Stimulated activated CD4-positive, alpha-beta T cell treated with anti-CD3 and anti-CD28 coated beads, TNF-alpha, amount 100 ng/mL, for 24 hours (primary cell): ENCODE data around the gene CSMD2.
"Not testable (repeated sequence)": the region's sequence is repeated elsewhere in the genome, so short reads cannot be mapped to it uniquely, and the experiment has no call there.

Experiments
- DNase-seq, 3 experiments: peaks; one replicate each; pipeline ENCODE4 v3.0.0-alpha.2; 2020; ENCODE audit warnings: low read depth in 3 of 3

Gene CSMD2

GRCh38 chr1:33560680-33561079 lies 604.4 kb downstream of the CSMD2 start:
- no peak for DNase-seq

GRCh38 chr1:33548721-33549120 lies 616.3 kb downstream of the CSMD2 start:
- DNase-seq, result no peak

GRCh38 chr1:33548319-33548718 lies 616.7 kb downstream of the CSMD2 start:
- no peak for DNase-seq

GRCh38 chr1:33547576-33547975 lies 617.5 kb downstream of the CSMD2 start:
- DNase-seq, result no peak

GRCh38 chr1:33541966-33542365 lies 623.1 kb downstream of the CSMD2 start:
- DNase-seq, result no peak

- DNase-seq, result no peak
Measured at GRCh38 chr1:33537885-33538284, 627.1 kb downstream of the CSMD2 start.

GRCh38 chr1:33535334-33535733 lies 629.7 kb downstream of the CSMD2 start:
- DNase-seq, result no peak

GRCh38 chr1:33532936-33533335 lies 632.1 kb downstream of the CSMD2 start:
- DNase-seq, result no peak

GRCh38 chr1:33532250-33532649 lies 632.8 kb downstream of the CSMD2 start:
- no peak for DNase-seq

GRCh38 chr1:33529957-33530356 lies 635.1 kb downstream of the CSMD2 start:
- DNase-seq, result no peak

- no peak for DNase-seq
Measured at GRCh38 chr1:33527934-33528333, 637.1 kb downstream of the CSMD2 start.

GRCh38 chr1:33524586-33524985 lies 640.4 kb downstream of the CSMD2 start:
- no peak for DNase-seq

- no peak for DNase-seq
Measured at GRCh38 chr1:33519240-33519884, 645.7 kb downstream of the CSMD2 start.

GRCh38 chr1:33517596-33518250 lies 647.3 kb downstream of the CSMD2 start:
- DNase-seq, result no peak

GRCh38 chr1:33516891-33517567 lies 648.0 kb downstream of the CSMD2 start:
- no peak for DNase-seq

- DNase-seq, result no peak
Measured at GRCh38 chr1:33516428-33516827, 648.6 kb downstream of the CSMD2 start.

GRCh38 chr1:33515607-33516006 lies 649.4 kb downstream of the CSMD2 start:
- DNase-seq, result no peak

- DNase-seq, result no peak
Measured at GRCh38 chr1:33515112-33515511, 649.9 kb downstream of the CSMD2 start.

- DNase-seq, result no peak
Measured at GRCh38 chr1:33512226-33513011, 652.6 kb downstream of the CSMD2 start.

- DNase-seq, result not testable (repeated sequence)
Measured at GRCh38 chr1:33509276-33509675, 655.8 kb downstream of the CSMD2 start.

- DNase-seq, result no peak
Measured at GRCh38 chr1:33508151-33508550, 656.9 kb downstream of the CSMD2 start.

GRCh38 chr1:33507661-33508060 lies 657.4 kb downstream of the CSMD2 start:
- DNase-seq, result no peak
